Measurements from ENCODE around the gene TRPM2.
"Not testable (repeated sequence)": the region's sequence is repeated elsewhere in the genome, so short reads cannot be mapped to it uniquely, and the experiment has no call there.

Gene TRPM2

DNA sequence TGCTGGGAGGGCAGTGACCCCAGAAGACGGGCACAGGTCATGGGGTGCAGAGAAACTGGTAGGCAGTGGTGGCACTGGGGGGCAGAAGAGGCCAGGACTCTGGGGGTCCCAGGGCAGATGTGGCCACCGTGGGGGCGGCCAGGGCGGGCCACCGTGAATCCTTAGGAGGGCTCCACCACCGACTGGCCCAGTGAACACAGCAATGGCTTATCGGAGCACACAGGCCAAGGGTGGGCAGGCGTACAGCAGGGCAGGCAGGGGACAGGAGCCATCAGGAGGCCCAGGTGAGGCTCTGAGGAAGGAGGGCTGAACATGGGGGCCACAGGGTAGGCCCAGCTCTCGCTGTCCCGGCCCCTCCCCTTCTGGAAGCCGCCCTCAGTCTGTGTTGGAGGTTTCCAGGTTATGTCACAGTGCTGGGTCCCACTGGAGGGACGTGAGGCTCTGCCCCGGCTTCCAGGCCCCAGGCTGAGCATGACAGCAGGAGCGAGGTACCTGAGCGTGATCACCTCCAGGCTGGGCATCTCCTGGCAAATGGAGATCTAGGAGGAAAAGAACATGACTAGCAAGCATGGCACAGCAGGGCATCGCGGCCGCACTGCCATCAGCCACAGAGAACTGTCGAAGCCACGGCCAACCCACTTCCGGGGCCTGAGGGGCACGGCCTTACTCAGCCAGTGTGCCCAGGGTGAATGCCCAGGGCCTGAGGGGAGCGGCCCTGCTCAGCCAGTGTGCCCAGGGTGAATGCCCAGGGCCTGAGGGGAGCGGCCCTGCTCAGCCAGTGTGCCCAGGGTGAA, 18.0 kb upstream of the TRPM2 start:
- TF ChIP-seq, protein P1, sequence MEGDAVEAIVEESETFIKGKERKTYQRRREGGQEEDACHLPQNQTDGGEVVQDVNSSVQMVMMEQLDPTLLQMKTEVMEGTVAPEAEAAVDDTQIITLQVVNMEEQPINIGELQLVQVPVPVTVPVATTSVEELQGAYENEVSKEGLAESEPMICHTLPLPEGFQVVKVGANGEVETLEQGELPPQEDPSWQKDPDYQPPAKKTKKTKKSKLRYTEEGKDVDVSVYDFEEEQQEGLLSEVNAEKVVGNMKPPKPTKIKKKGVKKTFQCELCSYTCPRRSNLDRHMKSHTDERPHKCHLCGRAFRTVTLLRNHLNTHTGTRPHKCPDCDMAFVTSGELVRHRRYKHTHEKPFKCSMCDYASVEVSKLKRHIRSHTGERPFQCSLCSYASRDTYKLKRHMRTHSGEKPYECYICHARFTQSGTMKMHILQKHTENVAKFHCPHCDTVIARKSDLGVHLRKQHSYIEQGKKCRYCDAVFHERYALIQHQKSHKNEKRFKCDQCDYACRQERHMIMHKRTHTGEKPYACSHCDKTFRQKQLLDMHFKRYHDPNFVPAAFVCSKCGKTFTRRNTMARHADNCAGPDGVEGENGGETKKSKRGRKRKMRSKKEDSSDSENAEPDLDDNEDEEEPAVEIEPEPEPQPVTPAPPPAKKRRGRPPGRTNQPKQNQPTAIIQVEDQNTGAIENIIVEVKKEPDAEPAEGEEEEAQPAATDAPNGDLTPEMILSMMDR (IDR thresholded peaks at IDR 0.05; ENCODE audit: extremely low read depth, missing control alignments) = no peak
- DNase-seq (ENCODE audit: low spot score) = no peak

DNA sequence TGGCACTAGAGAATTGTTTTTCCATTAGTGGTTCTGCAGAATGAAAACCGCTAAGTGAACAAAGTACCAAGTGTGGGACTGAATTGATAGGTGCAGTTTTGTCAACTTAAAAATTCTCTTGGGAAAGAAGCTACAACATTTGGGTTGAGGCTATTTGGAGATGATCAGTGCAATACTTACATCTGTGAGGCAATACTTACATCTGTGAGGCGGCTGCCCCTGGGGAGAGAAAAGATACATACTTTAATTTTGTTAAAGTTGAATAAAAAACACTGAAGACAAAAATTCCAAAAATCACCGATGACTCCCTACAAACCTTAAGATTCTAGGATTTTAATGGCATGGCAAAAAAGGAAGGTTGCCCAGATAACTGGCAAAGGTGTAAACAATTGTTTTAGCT, 16.0 kb upstream of the TRPM2 start:
- TF ChIP-seq, protein P1 (IDR thresholded peaks at IDR 0.05; ENCODE audit: extremely low read depth, missing control alignments) = no peak
- no peak for DNase-seq (ENCODE audit: low spot score)

DNA sequence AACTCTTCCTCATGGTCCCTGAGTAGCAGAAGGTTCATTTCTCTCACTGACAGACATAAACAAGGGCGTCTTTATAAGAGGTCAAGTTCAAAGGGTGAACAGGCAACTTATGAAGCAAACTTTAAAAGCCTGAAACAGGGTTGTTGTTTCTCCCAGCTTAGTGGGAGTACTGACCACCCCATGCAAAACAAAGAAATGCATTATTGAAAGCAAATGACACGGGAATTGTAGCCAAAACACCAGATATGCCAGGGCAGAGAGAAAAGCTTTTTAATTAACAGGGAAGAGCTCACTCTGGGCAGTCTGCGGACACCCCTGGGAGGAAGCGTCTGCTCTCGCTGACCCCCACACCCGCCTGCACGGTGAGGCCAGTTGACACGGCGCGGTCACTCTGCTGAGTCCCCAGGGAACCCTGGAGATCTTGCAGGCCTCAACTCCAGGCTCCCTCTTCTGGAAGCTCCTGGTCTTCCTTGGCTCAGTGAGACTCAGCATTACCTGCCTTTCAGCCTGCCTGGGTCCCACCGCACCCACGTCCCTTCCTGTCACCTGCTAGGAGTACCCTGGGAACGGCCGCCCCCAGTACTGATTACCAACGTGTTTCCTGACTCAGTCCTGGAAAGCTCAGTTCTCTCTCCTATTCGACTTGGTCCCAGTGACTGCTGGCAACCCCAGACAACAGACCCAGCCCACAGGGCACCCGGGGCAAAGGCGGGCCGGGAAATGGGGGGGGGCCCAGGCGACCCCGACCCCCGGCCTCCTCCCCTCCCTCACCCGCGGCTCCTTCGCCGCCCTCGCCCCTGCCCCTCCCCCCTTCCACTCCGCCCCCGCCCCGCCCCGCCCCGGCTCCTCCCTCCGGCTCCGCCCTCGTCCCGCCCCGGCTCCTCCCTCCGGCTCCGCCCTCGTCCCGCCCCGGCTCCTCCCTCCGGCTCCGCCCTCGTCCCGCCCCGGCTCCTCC, 15.2 kb upstream of the TRPM2 start:
- TF ChIP-seq, protein P1 (IDR thresholded peaks at IDR 0.05; ENCODE audit: extremely low read depth, missing control alignments) = no peak
- DNase-seq (ENCODE audit: low spot score) = peak; percentile 70

DNA sequence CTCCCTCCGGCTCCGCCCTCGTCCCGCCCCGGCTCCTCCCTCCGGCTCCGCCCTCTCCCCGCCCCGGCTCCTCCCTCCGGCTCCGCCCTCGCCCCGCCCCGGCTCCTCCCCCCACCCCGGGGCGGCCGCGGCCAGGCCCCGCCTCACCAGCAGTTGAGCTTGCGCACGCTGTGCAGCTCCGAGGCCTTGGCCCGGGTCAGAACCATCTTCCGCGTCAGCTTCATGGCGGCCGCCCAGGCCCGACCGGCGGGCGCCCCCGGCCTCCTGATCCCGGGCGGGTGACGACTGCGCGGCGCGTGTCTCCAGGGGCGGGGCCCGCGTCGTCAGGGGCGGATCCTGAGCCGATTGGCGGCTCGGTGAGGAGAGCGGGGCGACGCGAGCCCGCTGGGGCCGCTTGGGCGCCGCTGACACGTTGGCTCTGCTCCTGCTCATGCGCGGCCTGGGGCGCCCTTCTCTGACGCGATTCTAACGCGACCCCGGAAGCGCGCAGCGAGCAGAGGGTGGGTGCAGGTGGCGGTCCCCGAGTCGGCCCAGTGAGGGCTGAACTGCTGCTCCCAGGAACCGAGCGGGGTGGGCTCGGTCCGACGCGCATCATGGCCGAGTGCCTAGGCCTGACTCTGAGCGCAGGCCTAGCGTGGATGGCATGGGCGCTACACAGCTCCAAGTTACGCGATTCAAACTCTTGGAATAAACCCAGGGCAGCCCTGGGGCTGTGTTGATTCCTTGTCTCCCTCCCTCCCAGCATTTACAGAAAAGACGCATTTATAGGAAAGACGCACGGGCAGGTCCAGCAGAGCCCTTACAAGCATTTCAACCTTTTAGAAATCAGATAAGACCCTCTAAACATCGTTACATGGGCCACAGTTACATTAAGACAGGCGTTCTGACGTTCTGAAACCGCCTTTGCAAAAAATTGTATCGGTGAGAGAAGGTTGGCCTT, 14.2 kb upstream of the TRPM2 start, which contains the start of gene CFAP410:
TSS of gene CFAP410 (minus strand) at position 420 of the 940 bp plus-strand sequence. CDS start at position 224, 196 bp downstream.
- peak; percentile 99 for DNase-seq (ENCODE audit: low spot score)
- TF ChIP-seq, protein P1 (IDR thresholded peaks at IDR 0.05; ENCODE audit: extremely low read depth, missing control alignments) = no peak

DNA sequence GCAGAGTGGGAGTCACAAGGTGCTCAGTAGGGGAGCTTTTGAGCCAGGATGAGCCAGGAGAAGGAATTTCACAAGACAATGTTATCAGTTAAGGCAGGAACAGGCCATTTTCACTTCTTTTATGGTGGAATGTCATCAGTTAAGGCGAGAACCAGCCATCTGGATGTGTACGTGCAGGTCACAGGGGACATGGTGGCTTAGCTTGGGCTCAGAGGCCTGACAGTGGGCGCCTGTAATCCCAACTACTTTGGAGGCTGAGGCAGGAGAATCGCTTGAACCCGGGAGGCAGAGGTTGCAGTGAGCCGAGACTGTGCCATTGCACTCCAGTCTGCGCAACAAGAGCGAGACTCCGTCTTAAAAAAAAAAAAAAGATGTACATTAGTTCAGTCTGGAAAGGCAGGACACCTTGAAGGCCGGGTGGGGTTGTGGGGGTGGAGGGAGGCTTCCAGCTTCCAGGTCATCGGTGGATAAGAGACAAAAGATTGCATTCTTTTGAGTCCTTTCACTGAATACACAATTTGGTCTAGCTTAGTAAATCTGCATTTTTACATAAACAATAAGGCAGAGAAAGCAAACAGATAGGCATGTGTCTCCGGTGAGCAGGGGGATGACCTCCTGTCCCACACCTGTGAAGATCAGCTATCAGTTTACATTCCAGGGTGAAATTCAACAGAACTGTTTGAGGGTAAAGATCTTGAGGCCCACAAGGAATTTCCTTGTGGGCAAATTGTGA, 11.5 kb upstream of the TRPM2 start:
- DNase-seq (ENCODE audit: low spot score) = not testable (repeated sequence)

DNA sequence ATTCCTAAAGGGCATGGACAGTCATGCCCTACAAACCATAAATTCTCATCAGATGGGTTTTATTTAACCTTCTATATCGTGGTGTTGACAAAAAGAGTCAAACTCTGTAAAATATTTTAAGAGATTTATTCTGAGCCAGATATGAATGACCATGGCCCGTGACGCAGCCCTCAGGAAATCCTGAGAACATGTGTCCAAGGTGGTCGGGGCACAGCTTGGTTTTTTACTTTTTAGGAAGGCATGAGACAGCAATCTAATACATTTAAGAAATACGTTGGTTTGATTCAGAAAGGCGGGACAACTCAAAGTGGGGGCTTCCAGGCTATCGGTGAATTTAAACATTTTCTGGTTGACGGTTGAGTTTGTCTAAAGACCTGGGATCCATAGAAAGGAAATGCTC, 10.4 kb upstream of the TRPM2 start:
- DNase-seq (ENCODE audit: low spot score) = not testable (repeated sequence)

DNA sequence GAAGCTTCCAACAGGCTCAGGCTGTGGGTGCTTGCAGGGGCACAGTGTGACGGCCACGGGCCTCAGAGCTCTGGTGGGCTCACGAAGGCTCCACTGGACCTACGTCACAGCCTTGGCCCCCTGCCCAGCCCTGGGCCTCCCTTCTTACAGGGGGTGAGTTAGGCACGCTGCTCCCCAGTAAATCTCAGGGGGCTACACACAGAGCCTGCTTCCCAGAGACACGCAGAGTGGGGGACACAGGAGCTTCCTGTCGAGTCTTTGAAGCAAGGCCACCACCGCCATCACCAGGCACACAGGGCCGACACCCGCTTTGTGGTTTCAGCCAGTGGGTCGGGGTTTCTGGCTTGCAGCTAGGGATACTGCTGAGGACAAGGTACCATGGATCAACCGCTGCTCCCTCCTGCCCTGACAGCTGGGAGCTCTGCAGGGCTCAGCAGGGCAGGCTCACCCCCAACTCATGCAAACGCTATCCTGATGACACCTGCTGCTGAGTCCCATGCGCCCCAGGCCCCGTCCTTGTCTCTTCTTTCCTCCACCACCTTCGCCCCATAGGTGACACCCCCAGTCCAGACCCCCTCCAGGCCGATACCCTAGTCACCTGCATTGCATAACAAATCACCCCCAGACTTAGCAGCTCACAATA, 8.8 kb upstream of the TRPM2 start:
- TF ChIP-seq, protein P1 (IDR thresholded peaks at IDR 0.05; ENCODE audit: extremely low read depth, missing control alignments) = no peak
- no peak for DNase-seq (ENCODE audit: low spot score)
